ENCODE data around the gene SNX9. TPM values are rescaled to one million over a fixed set of nuclear protein-coding genes. Genes with fewer than 3 reads are reported as not detected.

SNX9 gene
- total RNA-seq, 1 experiment from 2014 or later = 31.3 TPM

DNA sequence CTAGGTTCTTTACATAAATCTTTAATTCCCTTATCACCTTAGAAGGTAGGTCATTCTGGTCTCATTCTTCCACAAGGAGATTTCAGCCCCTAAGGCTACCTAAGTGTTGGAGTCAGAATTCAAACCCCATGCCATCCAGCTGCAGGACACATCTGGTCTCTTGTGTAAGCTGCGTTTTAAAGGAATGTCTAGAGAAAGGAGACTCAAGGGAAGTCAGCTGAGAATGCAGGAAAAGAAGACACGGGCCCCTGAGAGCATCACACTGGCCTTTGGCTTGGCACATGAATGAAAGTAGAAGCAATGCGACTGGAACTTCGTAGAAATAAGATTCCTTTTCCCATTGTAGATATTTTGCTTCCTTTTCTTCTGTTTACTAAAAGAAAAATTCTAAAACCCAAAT is 82.0 kb downstream of the SNX9 start:
- Histone ChIP-seq H3K27me3 (ENCODE audit: insufficient read depth, low read length) (no peaks in the 10 kb centered on the region), H2BK20ac (ENCODE audit: low read depth, low read length, poor library complexity, severe bottlenecking) (no peak overlapping the region), H3K14ac (ENCODE audit: insufficient read depth, low read length) (no peak overlapping the region), H2AFZ (ENCODE audit: low read length) (no peak overlapping the region), H2AK5ac (ENCODE audit: insufficient read length, low read length) (no peak overlapping the region), H4K20me1 (ENCODE audit: control insufficient read depth, insufficient read depth, insufficient read length) (no peaks in the 10 kb centered on the region), H2BK12ac (ENCODE audit: insufficient read length, low read depth, low read length) (no peak overlapping the region), H2BK120ac (ENCODE audit: low read depth, low read length, poor library complexity, severe bottlenecking) (no peak overlapping the region), H3K79me2 (ENCODE audit: insufficient read depth, low read length) (no peaks in the 10 kb centered on the region), H3T11ph (ENCODE audit: low read length) (no peak overlapping the region), H3K9ac (ENCODE audit: extremely low read depth, insufficient read length, low read length) (no peak overlapping the region), H4K91ac (ENCODE audit: insufficient read length, low read depth, low read length) (no peak overlapping the region), H3K4me1 (ENCODE audit: insufficient read depth, low read length) (peaks cover 2% of the 10 kb centered on the region; the same call in 1 of the 2 replicates), H3K56ac (ENCODE audit: insufficient read length, low read depth, low read length) (no peak overlapping the region), H3K23me2 (ENCODE audit: insufficient read length, low read depth, low read length, poor library complexity, severe bottlenecking) (no peaks in the 10 kb centered on the region), H4K8ac (replicated peaks; ENCODE audit: insufficient read length, low read depth, low read length) (no peak overlapping the region), H3K79me1 (ENCODE audit: insufficient read depth, low read depth, low read length, poor library complexity, severe bottlenecking) (no peaks in the 10 kb centered on the region), H3K9me3 (ENCODE audit: control insufficient read depth, low read depth, low read length) (no peaks in the 10 kb centered on the region), H3K23ac (ENCODE audit: insufficient read length, low read depth, low read length) (no peak overlapping the region), H3K27ac (ENCODE audit: insufficient read length, low read depth, low read length) (no peak overlapping the region), H3K4ac (ENCODE audit: low read depth, low read length) (no peak overlapping the region), H3K4me2 (ENCODE audit: insufficient read depth, insufficient read length, low read length) (no peak overlapping the region), H3K18ac (ENCODE audit: insufficient read length, low read depth, low read length) (no peak overlapping the region), H2BK5ac (ENCODE audit: insufficient read length, low read length) (no peak overlapping the region), H4K5ac (ENCODE audit: insufficient read length, low read depth, low read length) (no peak overlapping the region), H2BK15ac (ENCODE audit: low read depth, low read length) (no peak overlapping the region)
- no peak overlapping the region for H3K4me3 Mint-ChIP-seq
- TF ChIP-seq CTCF (conservative IDR thresholded peaks at IDR 0.05) = no peak
- H3K4me1 Mint-ChIP-seq = peaks cover 13 to 26% of the 10 kb centered on the region in 2 experiments
- H3K27me3 Mint-ChIP-seq (ENCODE audit: low read depth) = no peaks in the 10 kb centered on the region; the same call in 1 of the 2 replicates
- DNase-seq = no peak
- H3K9me3 Mint-ChIP-seq = no peaks in the 10 kb centered on the region
- H3K36me3 Mint-ChIP-seq (ENCODE audit: insufficient read depth in 1 of 3, low read depth in 3 of 3) = peaks cover 10 to 53% (median 19%) of the 10 kb centered on the region in 3 experiments; a peak in 6 of 7 replicates
- H3K27ac Mint-ChIP-seq = peak overlapping the region in 1 of 3 experiments; percentile 90; a peak in 1 of 7 replicates
- WGBS (ENCODE audit: extremely low coverage, insufficient read length, low lambda C conversion rate) = no CpG with 5 or more reads among the region's 4 CpGs

Data from H9 (cell line).